Tibial nerve (tissue), 4 donors: ENCODE data around the gene SEMA3C. TPM values are rescaled to one million over a fixed set of nuclear protein-coding genes. Genes with fewer than 3 reads are reported as not detected.

ENCODE experiments used
- DNase-seq, 2 donors: peaks; one replicate each; pipeline ENCODE4 v3.0.0-alpha.2; 2019; ENCODE audit warnings: low spot score in 2 of 2
- H3K27ac ChIP-seq, 4 donors: fragments of 200-600 bp; sonication (generic) in 3 of 4; one replicate each; pipeline ENCODE4 v1.5.1; 2017 to 2019; ENCODE audit warnings: mild to moderate bottlenecking in 1 of 4
- H3K27me3 ChIP-seq, 2 donors: fragments of 200-600 bp; sonication (generic) in 1 of 2; one replicate each; pipeline versions ENCODE4 v1.5.1 to v1.6.0; 2017 to 2019
- H3K36me3 ChIP-seq, 3 donors: fragments of 200-600 bp; sonication (generic); one replicate each; pipeline ENCODE4 v1.5.1; 2018 to 2019
- H3K4me1 ChIP-seq, 4 donors: fragments of 200-600 bp; sonication (generic) in 3 of 4; one replicate each; pipeline ENCODE4 v1.5.1; 2017 to 2019
- H3K4me3 ChIP-seq, 4 donors: fragments of 200-600 bp; sonication (generic) in 3 of 4; one replicate each; pipeline ENCODE4 v1.5.1; 2017 to 2019; ENCODE audit warnings: mild to moderate bottlenecking in 1 of 4, moderate library complexity in 1 of 4
- H3K9me3 ChIP-seq, 4 donors: fragments of 200-600 bp; sonication (generic) in 3 of 4; one replicate each; pipeline ENCODE4 v1.5.1; 2017 to 2019
- EP300 ChIP-seq, 2 donors: sonication (generic); formaldehyde crosslinking; IDR thresholded peaks; one replicate each; pipeline ENCODE4 v1.6.1; 2017; ENCODE audit warnings: antibody characterized with exemption in 2 of 2, mild to moderate bottlenecking in 1 of 2
- POLR2A ChIP-seq, 2 donors: fragments of 450-650 bp; IDR thresholded peaks; one replicate each; pipeline ENCODE4 v1.6.1; 2017; ENCODE audit warnings: antibody characterized with exemption in 2 of 2, mild to moderate bottlenecking in 2 of 2, moderate library complexity in 2 of 2
- WGBS, 2 donors: methylation state at CpG; one replicate each; pipeline ENCODE4 v1.1.5; 2018; 5-methylcytosine and 5-hydroxymethylcytosine counted together
- total RNA-seq, 4 donors: library from RNA; depleted of rRNA; stranded (reverse); fragments of >200 nt; gene quantifications; one replicate each; pipeline ENCODE4 v1.1.0, GENCODE V29; 2016
- TF ChIP-seq, protein P1 (sequence below), 5 experiments: fragments of 200-600 bp in 3 of 5; fragments of 450-650 bp in 2 of 5; sonication (generic) in 3 of 5; IDR thresholded peaks; one replicate each; pipeline ENCODE4 v1.5.1; 2016 to 2019; ENCODE audit warnings: antibody characterized with exemption in 5 of 5, mild to moderate bottlenecking in 3 of 5, moderate library complexity in 2 of 5

Gene SEMA3C
- total RNA-seq, 4 donors from 2014 or later = 64.8 to 130 (median 118) TPM

DNA sequence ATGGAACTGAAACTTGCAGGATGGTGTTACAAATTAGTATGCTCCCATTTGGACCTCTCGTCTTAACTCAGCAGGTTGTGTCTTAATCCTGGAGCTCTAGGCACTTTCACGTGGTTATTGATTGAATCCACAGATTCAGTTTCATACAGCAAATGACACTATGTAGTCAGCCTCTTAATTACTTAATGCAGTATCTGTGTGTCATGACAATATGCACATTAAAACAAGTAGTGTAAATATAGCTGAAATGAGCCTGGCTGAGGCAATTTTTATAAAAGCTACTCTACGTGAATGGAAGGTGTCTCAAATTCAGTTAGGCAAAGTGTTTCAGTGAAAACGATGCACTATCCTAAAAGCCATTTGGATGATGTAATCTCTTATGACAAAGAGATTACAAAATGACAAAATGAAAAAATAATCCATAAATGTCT lies 193.7 kb downstream of the SEMA3C start:
- TF ChIP-seq, protein P1, sequence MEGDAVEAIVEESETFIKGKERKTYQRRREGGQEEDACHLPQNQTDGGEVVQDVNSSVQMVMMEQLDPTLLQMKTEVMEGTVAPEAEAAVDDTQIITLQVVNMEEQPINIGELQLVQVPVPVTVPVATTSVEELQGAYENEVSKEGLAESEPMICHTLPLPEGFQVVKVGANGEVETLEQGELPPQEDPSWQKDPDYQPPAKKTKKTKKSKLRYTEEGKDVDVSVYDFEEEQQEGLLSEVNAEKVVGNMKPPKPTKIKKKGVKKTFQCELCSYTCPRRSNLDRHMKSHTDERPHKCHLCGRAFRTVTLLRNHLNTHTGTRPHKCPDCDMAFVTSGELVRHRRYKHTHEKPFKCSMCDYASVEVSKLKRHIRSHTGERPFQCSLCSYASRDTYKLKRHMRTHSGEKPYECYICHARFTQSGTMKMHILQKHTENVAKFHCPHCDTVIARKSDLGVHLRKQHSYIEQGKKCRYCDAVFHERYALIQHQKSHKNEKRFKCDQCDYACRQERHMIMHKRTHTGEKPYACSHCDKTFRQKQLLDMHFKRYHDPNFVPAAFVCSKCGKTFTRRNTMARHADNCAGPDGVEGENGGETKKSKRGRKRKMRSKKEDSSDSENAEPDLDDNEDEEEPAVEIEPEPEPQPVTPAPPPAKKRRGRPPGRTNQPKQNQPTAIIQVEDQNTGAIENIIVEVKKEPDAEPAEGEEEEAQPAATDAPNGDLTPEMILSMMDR (IDR thresholded peaks at IDR 0.05) = no peak
- TF ChIP-seq EP300 (IDR thresholded peaks at IDR 0.05) (no peak), POLR2A (IDR thresholded peaks at IDR 0.05) (no peak)
- Histone ChIP-seq H3K9me3 (no peaks in the 10 kb centered on the region), H3K4me3 (no peak overlapping the region), H3K27me3 (no peaks in the 10 kb centered on the region), H3K4me1 (peaks cover 0 to 30% (median 18%) of the 10 kb centered on the region in 4 donors), H3K27ac (no peak overlapping the region), H3K36me3 (no peaks in the 10 kb centered on the region)
- 79 to 83% methylated on average over 4 of the region's 4 CpGs for WGBS, 2 donors
- DNase-seq = no peak

DNA sequence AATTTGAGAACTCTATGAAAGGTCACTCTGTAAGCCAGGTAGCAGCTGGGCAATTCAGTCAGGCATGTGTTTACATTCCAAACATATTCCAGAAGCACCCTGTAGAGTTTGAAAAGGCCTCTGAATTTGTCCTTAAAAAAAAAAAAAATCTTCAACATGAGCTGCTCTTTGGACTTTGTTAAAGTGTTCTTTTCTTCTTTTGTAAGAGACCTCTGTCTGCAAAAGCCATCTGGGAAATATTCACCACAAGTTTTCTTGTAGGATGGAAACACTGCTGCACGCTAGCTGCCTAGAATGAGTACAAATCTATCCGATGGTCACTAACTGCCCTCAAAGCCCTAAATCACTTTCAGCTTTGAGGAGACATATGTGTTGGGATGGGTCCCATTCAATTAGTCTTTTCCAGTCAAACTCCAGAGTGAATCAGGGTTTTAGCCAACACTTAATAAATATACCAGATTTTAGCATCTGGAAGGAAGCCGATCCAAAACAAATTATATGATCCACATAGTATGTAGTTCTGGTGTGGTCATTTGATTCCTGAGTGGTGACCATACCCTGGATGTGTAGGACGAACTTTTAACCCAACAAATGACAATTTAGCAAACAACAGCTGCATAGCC lies 194.5 kb downstream of the SEMA3C start:
- H3K4me1 ChIP-seq = peaks cover 0 to 30% (median 18%) of the 10 kb centered on the region in 4 donors
- H3K4me3 ChIP-seq = no peak overlapping the region
- no peaks in the 10 kb centered on the region for H3K36me3 ChIP-seq
- TF ChIP-seq EP300 (IDR thresholded peaks at IDR 0.05) = no peak
- TF ChIP-seq POLR2A (IDR thresholded peaks at IDR 0.05) = no peak
- TF ChIP-seq, protein P1 (IDR thresholded peaks at IDR 0.05) = no peak
- H3K27ac ChIP-seq = peak overlapping the region in 2 of 4 donors; percentile 33 to 92
- H3K27me3 ChIP-seq = no peaks in the 10 kb centered on the region
- WGBS, 2 donors = 46 to 60% methylated on average over 4 of the region's 4 CpGs
- no peaks in the 10 kb centered on the region for H3K9me3 ChIP-seq
- no peak for DNase-seq

DNA sequence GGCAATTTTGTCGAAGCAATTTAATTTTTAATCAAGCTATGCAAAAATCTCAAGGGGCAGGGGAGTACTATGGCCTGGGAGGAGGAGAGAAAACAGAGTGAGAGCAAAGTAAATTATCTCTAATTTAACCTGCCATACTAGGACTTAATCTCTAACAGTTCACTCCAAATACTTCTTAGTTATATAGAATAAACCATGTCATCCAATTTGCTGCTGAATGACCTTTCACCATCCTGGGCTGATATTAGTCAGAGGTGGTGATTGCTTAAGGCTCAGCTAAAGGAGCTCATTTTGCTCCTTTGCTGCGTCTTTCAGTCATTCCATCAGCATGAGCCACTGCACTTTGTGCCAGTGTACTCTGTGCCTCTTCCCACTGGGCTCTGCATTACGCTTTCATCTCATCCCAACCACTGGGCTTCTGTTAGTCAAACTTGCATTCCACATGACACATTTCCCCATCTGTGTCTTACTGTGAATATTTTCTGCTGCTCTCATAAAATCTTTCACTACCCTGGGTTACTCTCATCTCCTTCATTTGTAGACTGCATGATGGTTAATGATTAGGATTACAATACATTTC lies 196.1 kb downstream of the SEMA3C start:
- no peaks in the 10 kb centered on the region for H3K27me3 ChIP-seq
- H3K4me3 ChIP-seq = no peak overlapping the region
- 41 to 47% methylated on average over 3 of the region's 3 CpGs for WGBS, 2 donors
- no peaks in the 10 kb centered on the region for H3K9me3 ChIP-seq
- peak overlapping the region in 3 of 4 donors; percentile 50 to 92 (median 69) for H3K27ac ChIP-seq
- DNase-seq = peak; percentile 32 to 66
- peaks cover 0 to 30% (median 18%) of the 10 kb centered on the region in 4 donors for H3K4me1 ChIP-seq
- H3K36me3 ChIP-seq = no peaks in the 10 kb centered on the region
- TF ChIP-seq POLR2A (IDR thresholded peaks at IDR 0.05) (no peak), EP300 (IDR thresholded peaks at IDR 0.05) (peak in 1 of 2 donors; percentile 81)
- TF ChIP-seq, protein P1 (IDR thresholded peaks at IDR 0.05) = no peak

DNA sequence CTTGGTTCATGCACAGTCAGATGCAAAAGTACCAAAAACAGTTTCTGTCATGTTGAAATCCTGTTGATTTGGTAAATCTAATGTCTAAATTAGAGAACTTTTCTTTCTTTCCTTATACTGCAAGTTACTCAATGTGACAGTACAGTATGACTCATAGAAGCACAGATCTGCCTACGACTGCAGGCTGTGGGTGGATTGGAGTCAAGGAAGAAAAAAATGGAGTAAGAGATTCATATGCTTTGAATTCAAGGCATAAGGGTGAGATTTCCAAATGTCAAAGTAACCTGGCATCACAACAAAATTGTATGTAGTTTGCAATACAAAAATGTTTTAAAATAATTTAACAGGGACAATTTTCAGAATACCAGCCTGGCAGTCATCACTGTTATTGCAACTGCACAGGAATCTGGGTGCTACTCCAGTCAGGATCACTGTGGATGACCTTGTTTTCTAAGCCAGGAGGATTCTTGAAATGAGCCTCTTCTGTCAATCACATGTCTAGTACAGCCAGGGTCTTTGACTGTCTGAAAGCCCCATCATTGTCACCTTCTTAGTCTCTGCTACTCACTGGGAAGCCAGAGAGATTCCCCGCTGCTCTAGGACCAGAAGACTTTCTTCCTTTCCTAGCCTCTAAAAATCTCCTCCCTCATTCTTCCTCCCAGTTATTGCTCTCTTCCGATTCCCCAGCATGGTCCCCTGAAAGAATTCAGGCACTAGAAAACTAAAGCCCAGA lies 196.8 kb downstream of the SEMA3C start:
- no peak for DNase-seq
- no peaks in the 10 kb centered on the region for H3K9me3 ChIP-seq
- TF ChIP-seq, protein P1 (IDR thresholded peaks at IDR 0.05) = no peak
- peak in 1 of 2 donors; percentile 72 for TF ChIP-seq EP300 (IDR thresholded peaks at IDR 0.05)
- H3K27ac ChIP-seq = peak overlapping the region in 3 of 4 donors; percentile 50 to 92 (median 69)
- 48 to 57% methylated on average over 3 of the region's 3 CpGs for WGBS, 2 donors
- no peaks in the 10 kb centered on the region for H3K36me3 ChIP-seq
- H3K4me1 ChIP-seq = peaks cover 0 to 30% (median 18%) of the 10 kb centered on the region in 4 donors
- no peaks in the 10 kb centered on the region for H3K27me3 ChIP-seq
- no peak overlapping the region for H3K4me3 ChIP-seq

DNA sequence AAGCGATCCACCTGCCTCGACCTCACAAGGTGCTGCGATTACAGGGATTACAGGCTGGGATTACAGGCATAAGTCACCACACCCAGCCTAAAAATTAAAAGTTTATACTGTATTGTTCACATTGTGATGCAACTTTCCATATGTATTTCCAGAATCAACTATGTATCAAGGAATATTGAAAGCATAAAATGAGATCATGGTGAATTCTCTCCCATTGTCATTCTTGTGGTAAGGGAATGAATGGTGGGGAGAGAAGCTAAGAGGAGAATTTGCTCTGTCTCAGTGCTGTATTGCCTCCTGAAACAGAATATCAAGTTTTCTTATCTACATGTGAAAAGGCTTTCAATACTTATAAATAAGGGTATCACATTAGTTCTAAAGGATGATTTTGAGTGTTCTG lies 198.7 kb downstream of the SEMA3C start:
- 96 to 98% methylated on average over 3 of the region's 3 CpGs for WGBS, 2 donors

More for the DNA sequence above, 198.7 kb downstream of the SEMA3C start:
- Histone ChIP-seq H3K36me3 (no peaks in the 10 kb centered on the region), H3K27ac (no peak overlapping the region), H3K9me3 (no peaks in the 10 kb centered on the region), H3K27me3 (no peaks in the 10 kb centered on the region), H3K4me3 (no peak overlapping the region), H3K4me1 (peaks cover 0 to 30% (median 18%) of the 10 kb centered on the region in 4 donors)
- TF ChIP-seq POLR2A (IDR thresholded peaks at IDR 0.05) = no peak
- no peak for TF ChIP-seq EP300 (IDR thresholded peaks at IDR 0.05)
- TF ChIP-seq, protein P1 (IDR thresholded peaks at IDR 0.05) = no peak
- no peak for DNase-seq
